Measurements from ENCODE around the gene LRMDA.

- TF ChIP-seq CTCF (IDR thresholded peaks at IDR 0.05; ENCODE audit: borderline replicate concordance, extremely low read depth, low read length, poor library complexity, severe bottlenecking) (no peak), EZH2 (IDR thresholded peaks at IDR 0.05; ENCODE audit: borderline replicate concordance, low read depth, low read length, severe bottlenecking) (no peak)
Measured at GRCh38 chr10:76497666-76498065, 1066.2 kb downstream of the LRMDA start.

All from DND-41 (cell line).